Astrocyte (in vitro differentiated cells and primary cell): ENCODE results near the gene MS4A4A. TPM values are rescaled to one million over a fixed set of nuclear protein-coding genes. Genes with fewer than 3 reads are reported as not detected.

Experiments used
- DNase-seq: peaks from one replicate; pipeline ENCODE4 v3.0.0-alpha.2; 2010; ENCODE audit warnings: low read depth
- FAIRE-seq: peaks from 2 replicates; lab custom pipeline; 2011; peaks lifted over from hg19 to GRCh38; lab: Jason Lieb, UNC
- H2AFZ ChIP-seq: 2 replicates; pipeline ENCODE4 v1.6.0; 2012; ENCODE audit warnings: low read depth, low read length, inconsistent platforms
- H3K27ac ChIP-seq: 2 replicates; pipeline ENCODE4 v1.5.1; 2011; ENCODE audit warnings: low read depth, low read length, inconsistent platforms
- H3K27me3 ChIP-seq: 2 replicates; pipeline ENCODE4 v1.6.0; 2011; ENCODE audit warnings: low read length, inconsistent platforms; ENCODE audit not compliant: insufficient read depth
- H3K36me3 ChIP-seq: 2 replicates; pipeline ENCODE4 v1.5.1; 2011; ENCODE audit warnings: low read length, inconsistent platforms; ENCODE audit not compliant: insufficient read depth
- H3K4me1 ChIP-seq: 2 replicates; pipeline ENCODE4 v1.5.1; 2011; ENCODE audit warnings: low read length, inconsistent platforms; ENCODE audit not compliant: insufficient read depth
- H3K4me2 ChIP-seq: 2 replicates; pipeline ENCODE4 v1.6.0; 2012; ENCODE audit warnings: low read length, inconsistent platforms
- H3K4me3 ChIP-seq: 2 replicates; pipeline ENCODE4 v1.5.1; 2011; ENCODE audit warnings: low read depth, mild to moderate bottlenecking, low read length, inconsistent platforms; ENCODE audit not compliant: insufficient read depth
- H3K79me2 ChIP-seq: 2 replicates; pipeline ENCODE4 v1.6.0; 2012; ENCODE audit warnings: mild to moderate bottlenecking, low read length, inconsistent platforms; ENCODE audit not compliant: insufficient read depth
- H3K9ac ChIP-seq: 2 replicates; pipeline ENCODE4 v1.6.0; 2012; ENCODE audit warnings: mild to moderate bottlenecking, low read length, inconsistent platforms
- H3K9me3 ChIP-seq: 2 replicates; pipeline ENCODE4 v1.5.1; 2012; ENCODE audit warnings: low read depth, mild to moderate bottlenecking, low read length, inconsistent platforms; ENCODE audit not compliant: insufficient read depth
- H4K20me1 ChIP-seq: 2 replicates; pipeline ENCODE4 v1.6.0; 2012; ENCODE audit warnings: low read length, inconsistent platforms; ENCODE audit not compliant: insufficient read depth
- H3K27ac Mint-ChIP-seq: one replicate; pipeline ENCODE4 v1.8.0; 2021; ENCODE audit warnings: mild to moderate bottlenecking, mixed read lengths; ENCODE audit not compliant: unreplicated experiment
- H3K27me3 Mint-ChIP-seq: one replicate; pipeline ENCODE4 v1.8.0; 2021; ENCODE audit warnings: low read depth, mixed read lengths; ENCODE audit not compliant: unreplicated experiment
- H3K36me3 Mint-ChIP-seq: one replicate; pipeline ENCODE4 v1.8.0; 2021; ENCODE audit warnings: low read depth, mixed read lengths; ENCODE audit not compliant: unreplicated experiment
- H3K4me1 Mint-ChIP-seq: one replicate; pipeline ENCODE4 v1.8.0; 2021; ENCODE audit warnings: low read depth, mixed read lengths; ENCODE audit not compliant: unreplicated experiment
- H3K4me3 Mint-ChIP-seq: one replicate; pipeline ENCODE4 v1.8.0; 2021; ENCODE audit warnings: mild to moderate bottlenecking, moderate library complexity, mixed read lengths; ENCODE audit not compliant: unreplicated experiment
- H3K9me3 Mint-ChIP-seq: one replicate; pipeline ENCODE4 v1.8.0; 2021; ENCODE audit warnings: mild to moderate bottlenecking, mixed read lengths; ENCODE audit not compliant: unreplicated experiment
- EZH2 ChIP-seq: IDR thresholded peaks from 2 replicates; pipeline ENCODE4 v1.6.1; 2012; ENCODE audit warnings: mild to moderate bottlenecking, low read length, inconsistent platforms; ENCODE audit not compliant: insufficient read depth
- total RNA-seq: library from RNA; stranded (reverse); gene quantifications from 2 replicates; pipeline ENCODE4 v1.2.1, GENCODE V29; 2021
- TF ChIP-seq, protein P1 (sequence below): IDR thresholded peaks from 2 replicates; pipeline ENCODE4 v1.5.1; 2011; ENCODE audit warnings: low read depth, mild to moderate bottlenecking, inconsistent platforms, low read length, moderate library complexity; ENCODE audit not compliant: insufficient read depth

MS4A4A gene
- total RNA-seq, 1 donor from 2014 or later, result 0.32 TPM

DNA sequence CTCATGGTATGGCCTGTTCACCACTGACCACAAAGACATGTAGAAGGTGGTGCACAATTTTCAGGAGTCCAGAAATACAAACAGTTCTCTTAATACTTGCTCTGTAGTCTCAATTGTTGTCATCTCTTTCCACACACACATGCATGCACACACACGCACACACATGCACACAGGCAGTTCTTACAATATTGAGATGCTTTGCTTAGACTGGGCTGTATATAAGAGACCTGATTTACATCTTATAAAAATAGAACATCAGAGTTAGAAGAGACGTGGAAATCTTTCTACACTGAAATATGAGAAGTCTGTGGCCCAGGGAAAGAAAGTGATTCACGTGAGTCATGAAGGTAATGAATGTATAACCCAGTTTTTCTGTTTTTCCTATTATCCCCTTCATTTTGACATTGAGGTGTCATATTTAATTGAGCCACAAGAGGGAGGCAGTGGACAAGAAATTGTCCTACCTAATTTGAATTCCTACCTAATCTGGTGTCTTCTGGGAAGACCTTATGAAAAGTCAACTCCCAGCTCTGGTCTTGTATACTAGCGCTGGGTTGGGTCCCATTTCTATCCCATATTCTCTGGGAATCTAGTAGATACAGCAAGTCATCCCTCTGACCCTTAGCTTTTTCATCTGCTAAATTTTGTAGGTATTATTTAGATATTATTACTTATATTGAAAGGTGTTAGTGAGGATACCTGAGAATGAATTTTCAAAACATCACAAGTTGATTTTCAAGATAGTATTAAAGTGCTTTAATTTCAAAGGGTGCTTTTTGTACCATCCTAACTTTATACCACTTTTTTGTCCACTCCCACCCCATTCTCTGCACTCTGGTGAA, 14.9 kb upstream of the MS4A4A start:
- no peak for DNase-seq
- H3K4me1 Mint-ChIP-seq, result no peaks in the 10 kb centered on the region
- H3K9me3 Mint-ChIP-seq, result peaks cover 6% of the 10 kb centered on the region
- Histone ChIP-seq H2AFZ (no peak overlapping the region), H4K20me1 (no peaks in the 10 kb centered on the region), H3K9me3 (no peaks in the 10 kb centered on the region), H3K79me2 (no peaks in the 10 kb centered on the region), H3K4me2 (no peak overlapping the region), H3K27me3 (no peaks in the 10 kb centered on the region), H3K36me3 (no peaks in the 10 kb centered on the region), H3K4me3 (no peak overlapping the region), H3K27ac (no peak overlapping the region), H3K9ac (no peak overlapping the region), H3K4me1 (no peaks in the 10 kb centered on the region)
- no peak for TF ChIP-seq EZH2
- TF ChIP-seq, protein P1, sequence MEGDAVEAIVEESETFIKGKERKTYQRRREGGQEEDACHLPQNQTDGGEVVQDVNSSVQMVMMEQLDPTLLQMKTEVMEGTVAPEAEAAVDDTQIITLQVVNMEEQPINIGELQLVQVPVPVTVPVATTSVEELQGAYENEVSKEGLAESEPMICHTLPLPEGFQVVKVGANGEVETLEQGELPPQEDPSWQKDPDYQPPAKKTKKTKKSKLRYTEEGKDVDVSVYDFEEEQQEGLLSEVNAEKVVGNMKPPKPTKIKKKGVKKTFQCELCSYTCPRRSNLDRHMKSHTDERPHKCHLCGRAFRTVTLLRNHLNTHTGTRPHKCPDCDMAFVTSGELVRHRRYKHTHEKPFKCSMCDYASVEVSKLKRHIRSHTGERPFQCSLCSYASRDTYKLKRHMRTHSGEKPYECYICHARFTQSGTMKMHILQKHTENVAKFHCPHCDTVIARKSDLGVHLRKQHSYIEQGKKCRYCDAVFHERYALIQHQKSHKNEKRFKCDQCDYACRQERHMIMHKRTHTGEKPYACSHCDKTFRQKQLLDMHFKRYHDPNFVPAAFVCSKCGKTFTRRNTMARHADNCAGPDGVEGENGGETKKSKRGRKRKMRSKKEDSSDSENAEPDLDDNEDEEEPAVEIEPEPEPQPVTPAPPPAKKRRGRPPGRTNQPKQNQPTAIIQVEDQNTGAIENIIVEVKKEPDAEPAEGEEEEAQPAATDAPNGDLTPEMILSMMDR, result peak; percentile 76
- no peak overlapping the region for H3K4me3 Mint-ChIP-seq
- peak; percentile 73 for FAIRE-seq
- no peaks in the 10 kb centered on the region for H3K27me3 Mint-ChIP-seq
- H3K36me3 Mint-ChIP-seq, result peaks cover 1% of the 10 kb centered on the region
- no peak overlapping the region for H3K27ac Mint-ChIP-seq

DNA sequence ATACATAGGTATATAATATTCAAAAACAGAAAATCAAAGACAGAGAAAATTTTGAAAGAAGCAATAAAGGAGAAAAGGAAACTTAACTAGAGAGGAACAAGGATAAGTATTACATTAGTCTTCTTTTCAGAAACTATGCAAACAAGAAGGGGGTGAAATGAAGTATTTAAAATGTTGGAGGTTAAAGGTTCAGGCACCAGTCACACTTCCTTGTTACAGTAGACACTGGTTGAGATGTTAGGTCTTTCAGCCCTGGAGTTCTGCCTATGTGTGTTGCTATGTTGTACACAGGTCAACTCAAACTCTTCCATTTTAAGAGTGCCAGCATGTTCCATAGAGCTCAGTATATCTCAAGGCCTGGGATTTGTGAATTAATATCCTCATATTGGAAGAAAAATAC, 6.0 kb upstream of the MS4A4A start:
- H3K9me3 Mint-ChIP-seq, result no peaks in the 10 kb centered on the region
- no peak overlapping the region for H3K27ac Mint-ChIP-seq
- no peak for DNase-seq
- Histone ChIP-seq H3K27me3 (no peaks in the 10 kb centered on the region), H4K20me1 (no peaks in the 10 kb centered on the region), H3K9me3 (no peaks in the 10 kb centered on the region), H3K79me2 (no peaks in the 10 kb centered on the region), H3K27ac (no peak overlapping the region), H3K9ac (no peak overlapping the region), H3K36me3 (no peaks in the 10 kb centered on the region), H3K4me1 (no peaks in the 10 kb centered on the region), H3K4me3 (no peak overlapping the region), H2AFZ (no peak overlapping the region), H3K4me2 (no peak overlapping the region)
- H3K4me1 Mint-ChIP-seq, result no peaks in the 10 kb centered on the region
- TF ChIP-seq EZH2, result no peak
- TF ChIP-seq, protein P1, result no peak
- no peak for FAIRE-seq
- no peak overlapping the region for H3K4me3 Mint-ChIP-seq
- no peaks in the 10 kb centered on the region for H3K36me3 Mint-ChIP-seq
- no peaks in the 10 kb centered on the region for H3K27me3 Mint-ChIP-seq

DNA sequence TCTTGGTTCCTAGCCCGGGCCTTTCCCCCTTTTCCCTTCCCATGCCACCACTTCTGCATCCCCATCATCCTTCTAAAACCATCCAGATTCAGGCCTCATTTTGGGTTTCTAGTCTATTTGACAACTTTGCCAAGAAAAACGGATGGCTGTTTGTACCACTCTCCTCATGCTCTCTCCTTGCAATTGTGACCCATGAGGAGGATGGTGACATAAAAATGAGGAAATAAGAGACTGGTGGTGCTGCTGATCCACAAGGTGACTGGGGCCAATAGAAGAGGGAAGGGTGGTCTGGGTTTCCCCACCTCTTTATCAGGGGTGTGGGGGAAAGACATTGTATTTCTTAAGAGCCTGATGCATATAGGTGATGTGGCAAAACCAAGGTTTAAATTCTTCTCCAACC, 1.0 kb downstream of the MS4A4A start:
- Mint-ChIP-seq H3K27ac (no peak overlapping the region), H3K4me3 (no peak overlapping the region), H3K27me3 (no peaks in the 10 kb centered on the region), H3K9me3 (peaks cover under 1% of the 10 kb centered on the region), H3K4me1 (peaks cover 3% of the 10 kb centered on the region), H3K36me3 (peaks cover under 1% of the 10 kb centered on the region)
- DNase-seq, result no peak
- TF ChIP-seq EZH2, result no peak
- H2AFZ ChIP-seq, result no peak overlapping the region
- H3K27me3 ChIP-seq, result no peaks in the 10 kb centered on the region
- no peaks in the 10 kb centered on the region for H3K79me2 ChIP-seq
- no peak overlapping the region for H3K27ac ChIP-seq
- no peak for FAIRE-seq
- no peak overlapping the region for H3K4me3 ChIP-seq
- H3K36me3 ChIP-seq, result no peaks in the 10 kb centered on the region
- no peaks in the 10 kb centered on the region for H4K20me1 ChIP-seq
- H3K9me3 ChIP-seq, result no peaks in the 10 kb centered on the region
- no peaks in the 10 kb centered on the region for H3K4me1 ChIP-seq
- H3K4me2 ChIP-seq, result no peak overlapping the region
- no peak overlapping the region for H3K9ac ChIP-seq
